Lung (tissue), 12 donors: Measurements from ENCODE around the gene CACUL1. TPM values are rescaled to one million over a fixed set of nuclear protein-coding genes. Genes with fewer than 3 reads are reported as not detected.
"Not testable (repeated sequence)": the region's sequence is repeated elsewhere in the genome, so short reads cannot be mapped to it uniquely, and the experiment has no call there.

Experiments used
- ATAC-seq: fragments of 200-7000 bp; cut with Tn5 transposase; one replicate; pipeline ENCODE4 v1.9.1; 2020; ENCODE audit warnings: moderate number of reproducible peaks; ENCODE audit not compliant: insufficient read depth, low FRiP score
- DNase-seq, 3 donors: peaks; one replicate each; pipeline ENCODE4 v3.0.0-alpha.2; 2013 to 2017
- H3K27ac ChIP-seq, 2 donors: one replicate each; pipeline ENCODE4 v1.5.1; 2013; ENCODE audit warnings: mild to moderate bottlenecking in 2 of 2, moderate library complexity in 2 of 2, control low read depth in 1 of 2, inconsistent platforms in 1 of 2, low read depth in 1 of 2, low read length in 1 of 2
- H3K27me3 ChIP-seq, 3 donors: one replicate each; pipeline ENCODE4 v1.5.1; 2013; ENCODE audit warnings: low read length in 2 of 3; ENCODE audit not compliant: control insufficient read depth in 3 of 3, insufficient read depth in 3 of 3
- H3K36me3 ChIP-seq, 4 donors: one replicate each; pipeline ENCODE4 v1.5.1; 2013; ENCODE audit warnings: low read length in 4 of 4, mild to moderate bottlenecking in 1 of 4, moderate library complexity in 1 of 4; ENCODE audit not compliant: control insufficient read depth in 4 of 4, insufficient read depth in 4 of 4
- H3K4me1 ChIP-seq, 5 donors: one replicate each; pipeline ENCODE4 v1.5.1; 2013; ENCODE audit warnings: low read length in 5 of 5, mild to moderate bottlenecking in 2 of 5, moderate library complexity in 1 of 5; ENCODE audit not compliant: control insufficient read depth in 5 of 5, insufficient read depth in 5 of 5
- H3K4me3 ChIP-seq: one replicate; pipeline ENCODE4 v1.5.1; 2013; ENCODE audit warnings: mild to moderate bottlenecking, control low read depth, moderate library complexity
- H3K9ac ChIP-seq, 2 donors: one replicate each; pipeline ENCODE4 v1.5.1; 2013; ENCODE audit warnings: low read length in 2 of 2, control low read depth in 1 of 2; ENCODE audit not compliant: insufficient read depth in 1 of 2
- H3K9me3 ChIP-seq, 4 donors: one replicate each; pipeline ENCODE4 v1.5.1; 2013; ENCODE audit warnings: low read length in 3 of 4, mild to moderate bottlenecking in 1 of 4, moderate library complexity in 1 of 4; ENCODE audit not compliant: control insufficient read depth in 4 of 4, insufficient read depth in 3 of 4
- WGBS, 2 donors: extraction: QIAGEN DNeasy Blood & Tissue Kit; methylation state at CpG; one replicate each; pipeline ENCODE4 v1.1.7; 2013; 5-methylcytosine and 5-hydroxymethylcytosine counted together
- polyA plus RNA-seq, 2 donors: library from polyadenylated mRNA; stranded (reverse); fragments of 200-250 nt; gene quantifications; one replicate each; pipeline ENCODE4 v1.2.1, GENCODE V29; 2013
- total RNA-seq, 2 donors: library from RNA; depleted of rRNA in 1 of 2; stranded (reverse); fragments of >200 nt in 1 of 2; gene quantifications; one replicate each; pipeline ENCODE4 v1.2.1, GENCODE V29; 2014 to 2021
- TF ChIP-seq, protein P1 (sequence below): IDR thresholded peaks from 2 replicates; pipeline ENCODE4 v1.5.1; 2012; ENCODE audit warnings: mild to moderate bottlenecking; ENCODE audit errors: control extremely low read depth, extremely low read depth
- donor health status: control.
- donor health status: control.
- donor health status: Bipolar disorder and iron deficiency.
- donor health status: healthy.
- donor health status: DM: yes; HTN: yes; CAD: no.

CACUL1 gene
- total and polyA plus RNA-seq, 4 donors: 7.9 to 66.3 (median 23.0) TPM

DNA sequence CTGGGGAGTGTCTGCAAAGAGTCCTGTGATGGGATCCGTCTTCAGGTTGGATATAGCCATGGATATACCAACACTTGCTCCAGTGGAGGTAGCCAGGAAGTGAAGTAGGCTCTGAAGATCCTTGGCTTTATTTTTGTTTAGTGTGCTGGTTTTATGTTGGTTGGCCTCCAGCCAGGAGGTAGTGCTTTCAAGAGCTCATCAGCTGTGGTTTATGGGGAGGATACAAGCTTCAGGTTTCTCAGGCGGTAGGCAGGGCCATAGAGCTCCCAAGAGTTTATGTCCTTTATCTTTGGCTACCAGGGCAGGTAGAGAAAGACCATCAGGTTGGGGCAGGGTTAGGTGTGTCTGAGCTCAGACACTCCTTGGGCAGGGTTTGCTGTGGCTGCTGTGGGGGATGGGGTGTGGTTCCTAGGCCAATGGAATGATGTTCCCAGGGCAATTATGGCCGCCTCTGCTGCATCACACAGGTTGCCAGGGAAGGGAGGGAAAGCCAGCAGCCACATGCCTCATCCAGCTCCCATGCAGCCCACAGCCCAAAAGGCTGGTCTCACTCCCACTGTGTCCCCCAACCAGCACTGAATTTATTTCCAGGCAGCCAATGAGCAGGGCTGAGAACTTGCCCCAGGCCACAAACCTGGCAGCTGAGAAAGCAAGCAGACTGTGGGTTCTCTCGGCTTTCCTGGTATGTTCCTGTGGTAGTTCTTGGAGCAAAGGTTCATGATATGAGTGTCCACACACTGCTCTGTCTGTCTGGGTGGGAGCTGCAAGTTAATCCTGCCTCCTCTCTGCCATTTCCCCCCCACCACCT, 92.3 kb downstream of the CACUL1 start:
- Histone ChIP-seq H3K4me1 (peaks cover 0 to 3% (median 0%) of the 10 kb centered on the region in 5 donors), H3K4me3 (no peak overlapping the region), H3K36me3 (no peaks in the 10 kb centered on the region), H3K27ac (no peak overlapping the region), H3K27me3 (no peaks in the 10 kb centered on the region), H3K9me3 (peaks cover 0 to 16% (median 3%) of the 10 kb centered on the region in 4 donors), H3K9ac (no peak overlapping the region)
- DNase-seq (no peak), ATAC-seq (no peak)
- TF ChIP-seq, protein P1, sequence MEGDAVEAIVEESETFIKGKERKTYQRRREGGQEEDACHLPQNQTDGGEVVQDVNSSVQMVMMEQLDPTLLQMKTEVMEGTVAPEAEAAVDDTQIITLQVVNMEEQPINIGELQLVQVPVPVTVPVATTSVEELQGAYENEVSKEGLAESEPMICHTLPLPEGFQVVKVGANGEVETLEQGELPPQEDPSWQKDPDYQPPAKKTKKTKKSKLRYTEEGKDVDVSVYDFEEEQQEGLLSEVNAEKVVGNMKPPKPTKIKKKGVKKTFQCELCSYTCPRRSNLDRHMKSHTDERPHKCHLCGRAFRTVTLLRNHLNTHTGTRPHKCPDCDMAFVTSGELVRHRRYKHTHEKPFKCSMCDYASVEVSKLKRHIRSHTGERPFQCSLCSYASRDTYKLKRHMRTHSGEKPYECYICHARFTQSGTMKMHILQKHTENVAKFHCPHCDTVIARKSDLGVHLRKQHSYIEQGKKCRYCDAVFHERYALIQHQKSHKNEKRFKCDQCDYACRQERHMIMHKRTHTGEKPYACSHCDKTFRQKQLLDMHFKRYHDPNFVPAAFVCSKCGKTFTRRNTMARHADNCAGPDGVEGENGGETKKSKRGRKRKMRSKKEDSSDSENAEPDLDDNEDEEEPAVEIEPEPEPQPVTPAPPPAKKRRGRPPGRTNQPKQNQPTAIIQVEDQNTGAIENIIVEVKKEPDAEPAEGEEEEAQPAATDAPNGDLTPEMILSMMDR: no peak
- 87 to 91% methylated on average over 4 of the region's 4 CpGs for WGBS, 2 donors

DNA sequence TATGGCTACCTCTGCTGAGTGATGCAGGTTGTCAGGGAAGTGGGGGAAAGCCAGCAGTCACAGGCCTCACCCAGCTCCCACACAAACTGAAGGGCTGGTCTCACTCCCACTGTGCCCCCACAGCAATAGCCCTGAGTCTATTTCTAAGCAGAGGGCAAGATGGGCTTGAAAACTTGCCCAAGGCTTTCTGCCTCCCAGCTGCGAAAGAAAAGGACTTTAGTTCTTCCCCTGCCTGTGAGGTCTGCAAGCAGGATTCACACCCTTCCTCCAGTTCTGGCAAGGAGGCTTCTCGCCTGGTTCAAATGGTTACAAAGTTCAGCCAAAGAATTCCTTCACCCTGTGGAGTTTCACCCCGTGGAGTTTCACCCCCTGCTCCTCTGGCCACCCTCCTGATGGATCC, 96.0 kb downstream of the CACUL1 start:
- peaks cover 0 to 16% (median 4%) of the 10 kb centered on the region in 4 donors for H3K9me3 ChIP-seq
- H3K9ac ChIP-seq: no peak overlapping the region
- TF ChIP-seq, protein P1: no peak
- no peaks in the 10 kb centered on the region for H3K36me3 ChIP-seq
- no peaks in the 10 kb centered on the region for H3K27me3 ChIP-seq
- ATAC-seq (no peak), DNase-seq (no peak)
- WGBS, 2 donors: 71 to 80% methylated on average over 3 of the region's 3 CpGs
- H3K27ac ChIP-seq: no peak overlapping the region
- peaks cover 0 to 3% (median 0%) of the 10 kb centered on the region in 5 donors for H3K4me1 ChIP-seq
- no peak overlapping the region for H3K4me3 ChIP-seq

DNA sequence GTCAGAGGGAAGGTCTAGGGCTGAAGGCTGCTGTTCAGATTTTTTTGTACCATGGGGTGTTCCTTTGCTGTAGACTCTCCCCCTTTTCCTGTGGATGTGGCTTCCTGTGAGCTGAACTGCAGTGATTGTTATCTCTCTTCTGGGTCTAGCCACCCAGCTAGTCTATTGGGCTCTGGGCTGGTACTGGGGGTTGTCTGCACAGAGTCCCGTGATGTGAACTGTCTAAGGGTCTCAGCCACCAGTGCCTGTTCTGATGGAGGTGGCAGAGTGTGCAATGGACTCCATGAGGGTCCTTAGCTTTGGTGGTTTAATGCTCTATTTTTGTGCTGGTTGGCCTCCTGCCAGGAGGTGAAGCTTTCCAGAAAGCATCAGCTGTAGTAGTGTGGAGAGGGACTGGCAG, 96.6 kb downstream of the CACUL1 start:
- not testable (repeated sequence) for H3K9ac ChIP-seq, ATAC-seq, H3K27me3 ChIP-seq, H3K36me3 ChIP-seq, H3K4me3 ChIP-seq, H3K27ac ChIP-seq, DNase-seq, H3K4me1 ChIP-seq
- peaks cover 0 to 16% (median 5%) of the 10 kb centered on the region in 4 donors for H3K9me3 ChIP-seq
- 69 to 71% methylated on average over 1 of the region's 1 CpG for WGBS, 2 donors

DNA sequence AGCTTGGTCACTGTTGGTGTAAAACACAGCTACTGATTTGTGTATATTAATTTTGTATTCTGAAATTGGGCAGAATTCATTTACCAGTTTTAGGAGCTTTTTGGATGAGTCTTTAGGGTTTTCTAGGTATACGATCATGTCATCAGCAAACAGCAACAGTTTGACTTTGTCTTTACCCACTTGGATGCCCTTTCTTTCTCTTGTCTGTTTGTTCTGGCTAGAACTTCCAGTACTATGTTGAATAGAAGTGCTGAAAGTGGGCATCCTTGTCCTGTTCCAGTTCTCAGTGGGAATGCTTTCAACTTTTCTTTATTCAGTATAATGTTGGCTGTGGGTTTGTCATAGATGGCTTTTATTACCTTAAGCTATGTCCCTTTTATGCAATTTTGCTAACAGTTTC, 109.5 kb downstream of the CACUL1 start:
- not testable (repeated sequence) for H3K27me3 ChIP-seq, H3K4me1 ChIP-seq, H3K9me3 ChIP-seq, H3K36me3 ChIP-seq, DNase-seq, ATAC-seq, H3K9ac ChIP-seq, H3K4me3 ChIP-seq, H3K27ac ChIP-seq
- 92 to 97% methylated on average over 1 of the region's 1 CpG for WGBS, 2 donors
